SH-SY5Y (cell line): Measurements from ENCODE around the gene SERPINB6.

ENCODE experiments used
- GATA2 ChIP-seq: IDR thresholded peaks from 2 replicates; pipeline ENCODE4 v1.6.1; 2011; ENCODE audit warnings: mild to moderate bottlenecking, low read depth, low read length
- GATA3 ChIP-seq: IDR thresholded peaks from 2 replicates; pipeline ENCODE4 v1.6.1; 2011; ENCODE audit warnings: low read depth, mild to moderate bottlenecking, low read length, moderate library complexity

DNA sequence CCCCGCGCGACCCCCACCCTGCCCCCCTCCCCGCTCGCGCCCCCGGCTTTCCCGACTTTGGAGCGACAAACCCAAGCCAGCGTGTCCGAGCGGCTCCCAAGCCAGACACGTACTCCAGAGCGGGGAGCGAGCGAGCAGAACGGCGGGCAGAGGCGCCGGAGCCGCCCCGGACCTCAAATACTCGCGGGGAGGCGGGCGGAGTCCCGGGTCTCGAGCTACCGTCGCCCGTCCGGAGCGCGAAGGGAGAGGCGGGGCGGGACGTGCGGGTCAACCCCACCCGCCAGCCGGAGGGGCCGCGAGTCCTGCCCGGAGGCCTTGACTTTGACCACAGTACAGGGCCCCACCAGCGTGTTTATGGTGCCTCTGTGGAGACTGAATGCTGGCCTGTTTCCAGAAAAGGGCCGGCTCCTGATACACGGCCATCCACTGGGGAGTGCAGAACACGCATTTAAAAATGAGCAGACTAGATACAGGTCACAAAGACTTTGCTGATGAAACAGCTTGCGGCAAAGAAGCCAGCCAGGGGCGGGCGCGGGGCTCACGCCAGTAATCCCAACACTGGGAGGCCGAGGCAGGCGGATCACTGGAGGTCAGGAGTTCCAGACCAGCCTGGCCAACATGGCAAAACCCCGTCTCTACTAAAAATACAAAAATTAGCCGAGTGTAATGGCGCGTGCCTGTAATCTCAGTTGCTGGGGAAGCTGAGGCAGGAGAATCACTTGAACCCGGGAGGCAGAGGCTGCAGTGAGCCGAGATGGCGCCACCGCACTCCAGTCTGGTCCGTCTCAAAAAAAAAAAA is at the start of gene SERPINB6:
- TF ChIP-seq GATA2 (no peak), GATA3 (no peak)
